K562 (cell line): ENCODE data around the gene DARS2. TPM values are rescaled to one million over a fixed set of nuclear protein-coding genes. Genes with fewer than 3 reads are reported as not detected.

Source experiments
- DDX20 ChIP-seq: fragments of 450-650 bp; IDR thresholded peaks from 2 replicates; pipeline ENCODE4 v1.6.1; 2016; ENCODE audit warnings: missing genetic modification characterization, low read depth, mild to moderate bottlenecking, missing compliant biosample characterization, moderate library complexity
- ELF2 ChIP-seq: fragments of 250-450 bp; sonication (Bioruptor Pico); IDR thresholded peaks from 2 replicates; pipeline ENCODE4 v1.5.0; 2021; ENCODE audit warnings: mild to moderate bottlenecking
- EP400 ChIP-seq: fragments of 450-650 bp; IDR thresholded peaks from 2 replicates; pipeline ENCODE4 v1.6.1; 2017; ENCODE audit warnings: antibody characterized with exemption, mild to moderate bottlenecking, moderate library complexity
- FIP1L1 ChIP-seq: fragments of 200-400 bp; formaldehyde crosslinking; IDR thresholded peaks from 2 replicates; pipeline ENCODE4 v1.6.1; 2018; ENCODE audit warnings: mild to moderate bottlenecking, low read depth, low read length; ENCODE audit not compliant: poor library complexity, severe bottlenecking
- FOXK1 ChIP-seq: sonication (generic); formaldehyde crosslinking; IDR thresholded peaks from 2 replicates; pipeline ENCODE4 v1.8.0; 2022; ENCODE audit warnings: missing genetic modification reagents, mild to moderate bottlenecking, borderline replicate concordance
- HNRNPK ChIP-seq: fragments of 200-400 bp; formaldehyde crosslinking; IDR thresholded peaks from one replicate; pipeline ENCODE4 v1.6.1; 2018; ENCODE audit warnings: mild to moderate bottlenecking, low read depth, low read length; ENCODE audit not compliant: poor library complexity, severe bottlenecking
- HSF4 ChIP-seq: fragments of 250-450 bp; sonication (Bioruptor Pico); IDR thresholded peaks from 2 replicates; pipeline ENCODE4 v2.1.2; 2022; ENCODE audit warnings: mild to moderate bottlenecking, moderate library complexity, borderline replicate concordance
- MECOM ChIP-seq: fragments of 250-450 bp; sonication (Bioruptor Pico); IDR thresholded peaks from 2 replicates; pipeline ENCODE4 v1.8.0; 2022; ENCODE audit warnings: inconsistent platforms
- MEIS2 ChIP-seq: fragments of 450-650 bp; IDR thresholded peaks from 2 replicates; pipeline ENCODE4 v1.6.1; 2014; ENCODE audit warnings: mild to moderate bottlenecking; ENCODE audit not compliant: partially characterized antibody
- NUFIP1 ChIP-seq: fragments of 450-650 bp; IDR thresholded peaks from 2 replicates; pipeline ENCODE4 v1.6.1; 2018; ENCODE audit not compliant: partially characterized antibody
- PHTF2 ChIP-seq: fragments of 250-450 bp; sonication (Bioruptor Pico); IDR thresholded peaks from 2 replicates; pipeline ENCODE4 v1.5.0; 2021; ENCODE audit warnings: mild to moderate bottlenecking
- POLR2B ChIP-seq: fragments of 450-650 bp; IDR thresholded peaks from 2 replicates; pipeline ENCODE4 v1.6.1; 2018; ENCODE audit warnings: low read depth; ENCODE audit not compliant: partially characterized antibody
- RBBP5 ChIP-seq: fragments of 200-600 bp; sonication (generic); IDR thresholded peaks from 2 replicates; pipeline ENCODE4 v1.6.1; 2012; ENCODE audit warnings: borderline replicate concordance, mild to moderate bottlenecking, low read length, control low read depth, inconsistent platforms; ENCODE audit not compliant: insufficient read depth, poor library complexity, severe bottlenecking
- RBM39 ChIP-seq: fragments of 200-400 bp; formaldehyde crosslinking; optimal IDR thresholded peaks from 2 replicates; pipeline ENCODE3; 2018; ENCODE audit warnings: low read depth, low read length
- SMAD1 ChIP-seq: fragments of 150-350 bp; IDR thresholded peaks from 2 replicates; pipeline ENCODE4 v1.6.1; 2014; ENCODE audit warnings: low read length, low read depth; ENCODE audit not compliant: partially characterized antibody
- SRSF7 ChIP-seq: fragments of 200-400 bp; formaldehyde crosslinking; optimal IDR thresholded peaks from 2 replicates; pipeline ENCODE3; 2017; ENCODE audit warnings: mild to moderate bottlenecking, low read depth, low read length
- TEAD4 ChIP-seq, 2 experiments: sonication (generic) in 1 of 2; formaldehyde crosslinking in 1 of 2; IDR thresholded peaks; 2 replicates each; pipeline versions ENCODE4 v1.6.1 to v1.8.0; 2012 to 2022; ENCODE audit warnings: borderline replicate concordance in 1 of 2, inconsistent platforms in 1 of 2, low read length in 1 of 2, mild to moderate bottlenecking in 1 of 2, missing genetic modification reagents in 1 of 2
- ZNF41 ChIP-seq: fragments of 250-450 bp; sonication (Bioruptor Pico); conservative IDR thresholded peaks from 2 replicates; pipeline ENCODE4 v1.4.0; 2020; ENCODE audit warnings: mild to moderate bottlenecking
- ZNF77 ChIP-seq: fragments of 250-450 bp; sonication (Bioruptor Pico); IDR thresholded peaks from 2 replicates; pipeline ENCODE4 v1.5.0; 2020
- ZNF830 ChIP-seq: fragments of 250-450 bp; sonication (Bioruptor Pico); IDR thresholded peaks from 2 replicates; pipeline ENCODE4 v1.5.0; 2021; ENCODE audit warnings: mild to moderate bottlenecking
- polyA plus RNA-seq, 8 experiments: library from polyadenylated mRNA; depleted of rRNA in 4 of 8; stranded (reverse) in 5 of 8; unstranded in 3 of 8; fragments of >200 nt; fragmentation: Nextera tagmentation in 2 of 8; fragmentation: Illumina TruSeq in 1 of 8; extraction: Ambion mirVana in 2 of 8; extraction: Trizol in 1 of 8; gene quantifications; 2 replicates each; pipeline versions ENCODE4 v1.2.1 to v1.2.3, GENCODE V29; 2011 to 2014; ENCODE audit warnings: inconsistent platforms in 1 of 8, missing spikeins in 1 of 8
- total RNA-seq, 7 experiments: library from RNA; depleted of rRNA in 6 of 7; stranded (reverse); fragments of >200 nt in 6 of 7; fragmentation: Illumina TruSeq in 2 of 7; extraction: Trizol in 2 of 7; gene quantifications; 2 replicates each; pipeline versions ENCODE4 v1.2.1 to v1.2.3, GENCODE V29; 2011 to 2021; ENCODE audit warnings: low replicate concordance in 1 of 7
- TF ChIP-seq, protein P1 (sequence below): sonication (generic); formaldehyde crosslinking; IDR thresholded peaks from 2 replicates; pipeline ENCODE4 v1.8.0; 2022; ENCODE audit warnings: mild to moderate bottlenecking, missing genetic modification reagents
- TF ChIP-seq, protein P2 (sequence below): fragments of 250-450 bp; sonication (Bioruptor Pico); IDR thresholded peaks from 2 replicates; pipeline ENCODE4 v1.6.1; 2021; ENCODE audit warnings: mild to moderate bottlenecking
- TF ChIP-seq, protein P3 (sequence below): sonication (generic); formaldehyde crosslinking; IDR thresholded peaks from 2 replicates; pipeline ENCODE4 v1.5.0; 2020; ENCODE audit warnings: missing genetic modification reagents

The DARS2 gene
- total and polyA plus RNA-seq, 9 of the 15 experiments (the other 6 are each of a cell fraction or from before 2014, with no cell fraction given): 36.4 to 96.7 (median 68.6) TPM

DNA sequence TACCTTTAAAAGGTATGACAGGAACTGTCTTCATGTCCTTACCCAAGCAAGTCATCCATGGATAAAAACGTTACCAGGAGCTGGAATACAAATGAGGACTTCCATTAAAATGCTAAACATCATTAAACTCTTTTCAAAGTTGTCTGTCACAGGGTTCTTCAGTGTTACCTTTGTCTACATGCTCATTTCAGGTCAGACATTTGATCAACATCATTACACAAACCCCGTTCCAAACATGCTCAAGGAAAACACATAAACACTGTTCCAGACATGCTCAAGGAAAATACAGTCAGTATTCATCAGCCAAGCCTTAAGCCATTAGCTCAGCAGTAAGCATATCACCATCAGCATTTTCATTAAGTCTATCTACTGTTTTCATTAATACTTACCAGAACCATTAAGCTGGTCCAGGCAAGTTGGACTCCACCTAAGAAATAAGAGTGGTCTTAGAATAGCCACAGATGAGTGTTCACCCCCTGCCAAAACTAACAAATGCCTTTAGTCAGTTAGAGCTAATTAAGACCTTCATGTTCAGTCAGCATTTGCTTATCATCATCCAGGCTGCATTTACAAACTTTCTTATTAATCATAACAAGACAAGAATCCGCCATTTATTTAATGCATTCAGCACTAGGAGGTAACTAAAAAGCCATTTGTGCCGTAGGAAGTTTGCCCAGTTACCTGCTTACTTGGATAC is 41.1 kb downstream of the DARS2 start (continued):
- TF ChIP-seq ZNF41 (CRISPR knock-in tag) (no peak), SMAD1 (peak; percentile 9), FOXK1 (no peak), RBBP5 (peak; percentile 10), NUFIP1 (no peak), HNRNPK (no peak), ZNF77 (CRISPR knock-in tag) (no peak), FIP1L1 (no peak), MECOM (no peak), HSF4 (no peak), EP400 (no peak), ZNF830 (CRISPR knock-in tag) (no peak), ELF2 (CRISPR knock-in tag) (peak; percentile 14; the same call in 1 of the 2 replicates), PHTF2 (CRISPR knock-in tag) (no peak), SRSF7 (no peak), TEAD4 (IDR thresholded peaks at IDR 0.05; ENCODE audit: low read length) (no peak), TEAD4 (CRISPR knock-in tag; IDR thresholded peaks at IDR 0.05; ENCODE audit: borderline replicate concordance) (no peak), DDX20 (tag) (no peak), MEIS2 (no peak), POLR2B (no peak), RBM39 (no peak)
- TF ChIP-seq, protein P1, sequence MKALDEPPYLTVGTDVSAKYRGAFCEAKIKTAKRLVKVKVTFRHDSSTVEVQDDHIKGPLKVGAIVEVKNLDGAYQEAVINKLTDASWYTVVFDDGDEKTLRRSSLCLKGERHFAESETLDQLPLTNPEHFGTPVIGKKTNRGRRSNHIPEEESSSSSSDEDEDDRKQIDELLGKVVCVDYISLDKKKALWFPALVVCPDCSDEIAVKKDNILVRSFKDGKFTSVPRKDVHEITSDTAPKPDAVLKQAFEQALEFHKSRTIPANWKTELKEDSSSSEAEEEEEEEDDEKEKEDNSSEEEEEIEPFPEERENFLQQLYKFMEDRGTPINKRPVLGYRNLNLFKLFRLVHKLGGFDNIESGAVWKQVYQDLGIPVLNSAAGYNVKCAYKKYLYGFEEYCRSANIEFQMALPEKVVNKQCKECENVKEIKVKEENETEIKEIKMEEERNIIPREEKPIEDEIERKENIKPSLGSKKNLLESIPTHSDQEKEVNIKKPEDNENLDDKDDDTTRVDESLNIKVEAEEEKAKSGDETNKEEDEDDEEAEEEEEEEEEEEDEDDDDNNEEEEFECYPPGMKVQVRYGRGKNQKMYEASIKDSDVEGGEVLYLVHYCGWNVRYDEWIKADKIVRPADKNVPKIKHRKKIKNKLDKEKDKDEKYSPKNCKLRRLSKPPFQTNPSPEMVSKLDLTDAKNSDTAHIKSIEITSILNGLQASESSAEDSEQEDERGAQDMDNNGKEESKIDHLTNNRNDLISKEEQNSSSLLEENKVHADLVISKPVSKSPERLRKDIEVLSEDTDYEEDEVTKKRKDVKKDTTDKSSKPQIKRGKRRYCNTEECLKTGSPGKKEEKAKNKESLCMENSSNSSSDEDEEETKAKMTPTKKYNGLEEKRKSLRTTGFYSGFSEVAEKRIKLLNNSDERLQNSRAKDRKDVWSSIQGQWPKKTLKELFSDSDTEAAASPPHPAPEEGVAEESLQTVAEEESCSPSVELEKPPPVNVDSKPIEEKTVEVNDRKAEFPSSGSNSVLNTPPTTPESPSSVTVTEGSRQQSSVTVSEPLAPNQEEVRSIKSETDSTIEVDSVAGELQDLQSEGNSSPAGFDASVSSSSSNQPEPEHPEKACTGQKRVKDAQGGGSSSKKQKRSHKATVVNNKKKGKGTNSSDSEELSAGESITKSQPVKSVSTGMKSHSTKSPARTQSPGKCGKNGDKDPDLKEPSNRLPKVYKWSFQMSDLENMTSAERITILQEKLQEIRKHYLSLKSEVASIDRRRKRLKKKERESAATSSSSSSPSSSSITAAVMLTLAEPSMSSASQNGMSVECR (CRISPR knock-in tag): no peak; the same call in 1 of the 2 replicates
- TF ChIP-seq, protein P2, sequence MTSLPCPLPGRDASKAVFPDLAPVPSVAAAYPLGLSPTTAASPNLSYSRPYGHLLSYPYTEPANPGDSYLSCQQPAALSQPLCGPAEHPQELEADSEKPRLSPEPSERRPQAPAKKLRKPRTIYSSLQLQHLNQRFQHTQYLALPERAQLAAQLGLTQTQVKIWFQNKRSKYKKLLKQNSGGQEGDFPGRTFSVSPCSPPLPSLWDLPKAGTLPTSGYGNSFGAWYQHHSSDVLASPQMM: no peak
- TF ChIP-seq, protein P3, sequence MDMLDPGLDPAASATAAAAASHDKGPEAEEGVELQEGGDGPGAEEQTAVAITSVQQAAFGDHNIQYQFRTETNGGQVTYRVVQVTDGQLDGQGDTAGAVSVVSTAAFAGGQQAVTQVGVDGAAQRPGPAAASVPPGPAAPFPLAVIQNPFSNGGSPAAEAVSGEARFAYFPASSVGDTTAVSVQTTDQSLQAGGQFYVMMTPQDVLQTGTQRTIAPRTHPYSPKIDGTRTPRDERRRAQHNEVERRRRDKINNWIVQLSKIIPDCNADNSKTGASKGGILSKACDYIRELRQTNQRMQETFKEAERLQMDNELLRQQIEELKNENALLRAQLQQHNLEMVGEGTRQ (CRISPR knock-in tag): no peak
